Measurements from ENCODE around the gene CXCL11. TPM values are rescaled to one million over a fixed set of nuclear protein-coding genes. Genes with fewer than 3 reads are reported as not detected.
"Not testable (repeated sequence)": the region's sequence is repeated elsewhere in the genome, so short reads cannot be mapped to it uniquely, and the experiment has no call there.

The CXCL11 gene
- 0.32 TPM for total RNA-seq
- long read RNA-seq = 0 reads

GRCh38 chr4:76035799-76036380 lies at the start of gene CXCL11:
Gene CXCL11 (minus strand): TSS chr4:76036070. CDS start chr4:76035987, 83 bp downstream.
- intact Hi-C loops (cut with DNase I) = no loop called here
- DNase-seq (ENCODE audit: low spot score) = no peak

DNA sequence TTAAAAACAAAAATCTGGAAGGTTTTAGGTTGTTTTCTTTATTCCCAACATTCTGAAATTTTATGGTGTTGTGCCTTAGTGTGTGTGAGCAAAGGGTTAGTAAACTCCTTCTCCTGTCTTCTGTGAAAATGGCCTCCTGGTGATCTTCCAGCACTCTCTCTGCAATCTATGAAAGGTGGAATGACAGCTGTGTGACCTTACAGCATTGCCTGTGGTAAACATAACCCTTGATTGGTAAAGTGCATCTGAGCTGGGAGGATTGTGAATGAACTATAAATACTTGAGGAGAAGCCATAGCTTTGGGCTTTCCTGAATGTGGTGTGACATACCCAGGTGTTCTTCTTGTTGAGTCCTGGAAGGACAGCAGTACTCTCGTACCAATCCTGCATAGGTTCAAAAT lies 48.7 kb upstream of the CXCL11 start:
- intact Hi-C loops (cut with DNase I) = no loop called here
- DNase-seq (ENCODE audit: low spot score) = no peak

DNA sequence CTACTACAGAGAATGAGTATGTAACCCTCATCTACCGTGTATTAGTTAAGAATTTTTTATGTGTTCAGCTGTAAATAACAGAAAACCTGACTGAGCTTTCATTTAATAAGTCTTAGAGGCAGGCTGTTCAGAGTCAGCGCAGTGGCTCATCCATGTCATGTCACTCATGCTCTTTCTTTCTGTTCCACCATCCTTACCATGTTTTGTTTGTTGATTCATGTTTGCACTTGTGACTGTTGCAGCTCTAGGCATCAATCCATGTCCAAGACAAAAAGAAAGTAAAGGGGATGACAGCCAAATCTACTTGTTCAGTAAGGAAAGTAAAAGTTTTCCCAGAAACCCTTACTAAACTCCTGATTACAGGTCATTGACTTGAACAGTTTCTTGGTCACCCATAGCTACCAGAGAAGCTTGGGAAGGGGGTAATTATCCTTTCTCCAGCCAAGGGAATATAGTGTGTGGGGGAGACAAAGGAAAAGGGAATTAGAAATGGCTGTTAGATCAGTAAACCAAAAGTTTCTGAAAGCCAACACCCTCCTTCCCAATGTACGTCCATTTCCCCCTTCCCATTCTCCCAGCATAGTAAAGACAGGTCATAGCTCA lies 47.6 kb upstream of the CXCL11 start:
- intact Hi-C loops (cut with DNase I) = no loop called here

DNA sequence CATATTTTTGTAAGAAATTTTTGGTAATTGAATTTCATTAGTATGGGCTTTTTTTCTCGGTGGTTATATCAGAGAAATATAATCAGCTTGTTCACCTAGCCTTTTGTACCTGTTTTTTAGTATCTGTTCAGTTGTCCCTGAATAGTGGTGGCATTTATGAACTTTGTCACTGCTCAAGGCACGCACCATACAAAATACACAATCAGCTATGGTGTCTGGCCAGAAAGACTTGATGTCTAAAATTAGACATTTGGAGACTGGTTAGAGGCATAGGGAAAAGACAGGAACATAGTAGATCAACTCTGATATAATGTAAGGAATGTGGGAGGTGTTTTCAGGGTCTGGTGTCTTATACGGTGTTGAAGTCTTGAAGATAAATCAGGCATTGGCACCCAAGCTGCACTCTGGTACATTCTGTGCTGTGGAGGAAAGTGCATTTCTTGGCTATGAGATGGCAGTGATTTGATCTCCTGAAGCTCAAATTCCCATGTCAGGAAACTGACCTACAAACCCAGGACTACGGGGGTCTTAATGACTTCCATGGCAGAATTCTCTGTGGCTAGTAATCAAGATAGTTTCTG lies 42.3 kb upstream of the CXCL11 start:
- no peak for DNase-seq (ENCODE audit: low spot score)
- intact Hi-C loops (cut with DNase I) = no loop called here

More for the DNA sequence above, 47.6 kb upstream of the CXCL11 start:
- DNase-seq (ENCODE audit: low spot score) = no peak

DNA sequence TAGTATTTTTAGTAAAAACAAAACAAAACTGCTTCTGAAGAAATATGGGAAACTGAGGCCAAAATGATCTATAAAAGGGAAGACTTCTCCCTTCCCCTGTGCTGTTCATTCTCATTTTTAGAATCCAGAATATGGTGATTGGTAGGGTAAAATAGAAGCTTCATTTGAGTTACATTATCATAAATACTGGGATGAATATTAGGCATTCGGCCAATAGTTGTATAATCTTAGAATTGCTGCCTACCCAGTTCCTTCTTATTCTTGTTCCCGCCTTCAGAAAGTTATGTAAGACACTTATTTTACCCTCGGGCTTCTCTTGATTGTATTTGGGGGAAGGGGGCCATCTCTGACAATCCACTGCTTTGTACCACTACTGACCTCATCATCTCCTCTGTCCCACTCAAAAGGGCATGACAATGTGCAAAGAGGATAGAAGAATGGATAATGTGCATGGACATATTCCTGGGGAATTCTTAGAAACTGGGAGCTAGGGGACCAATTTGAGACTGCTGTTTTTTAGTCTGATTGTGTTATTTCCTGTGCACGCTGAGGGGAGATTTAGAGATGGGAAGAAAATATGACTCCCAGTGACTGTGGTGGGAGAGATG lies 39.2 kb upstream of the CXCL11 start:
- intact Hi-C loops (cut with DNase I) = no loop called here
- DNase-seq (ENCODE audit: low spot score) = no peak

DNA sequence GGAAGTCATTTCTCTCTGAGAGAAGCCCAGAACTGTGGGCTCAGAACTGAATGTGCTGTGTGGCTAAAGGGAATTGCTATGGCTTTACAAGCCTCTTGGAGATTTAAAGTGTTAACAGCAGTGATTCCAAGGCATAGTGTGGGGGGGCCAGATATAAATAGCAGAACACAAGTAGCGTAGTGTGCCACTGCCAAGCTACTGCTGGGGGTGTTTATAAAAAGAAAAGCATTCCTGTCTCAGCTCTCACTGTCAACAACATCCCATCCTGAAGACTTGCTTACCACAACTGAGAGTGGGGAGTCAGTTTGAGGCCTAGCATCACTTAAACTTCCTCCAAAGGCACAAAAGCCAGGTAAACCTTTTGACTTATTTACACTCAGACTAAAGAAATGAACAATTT lies 38.6 kb upstream of the CXCL11 start, which contains the start of gene ART3:
TSS of gene ART3 (plus strand) at position 242 of the 400 bp plus-strand sequence. CDS start 1,181 bp downstream, outside the sequence.
- no peak for DNase-seq (ENCODE audit: low spot score)

GRCh38 chr4:76072760-76073159 lies 36.9 kb upstream of the CXCL11 start:
- DNase-seq (ENCODE audit: low spot score) = no peak
- intact Hi-C loops (cut with DNase I) = loop anchor here (1.0 kb wide), 1 partner anchor 15 kb away; no protein-coding TSS in a partner anchor

More for the DNA sequence above, 38.6 kb upstream of the CXCL11 start, which contains the start of gene ART3:
- intact Hi-C loops (cut with DNase I) = no loop called here

- DNase-seq (ENCODE audit: low spot score) = no peak
- intact Hi-C loops (cut with DNase I) = loop anchor here (2.0 kb wide), 1 partner anchor 71 kb away; no protein-coding TSS in a partner anchor
These were observed 31.9 kb upstream of the CXCL11 start for GRCh38 chr4:76067652-76068286.

- DNase-seq (ENCODE audit: low spot score) = no peak
- intact Hi-C loops (cut with DNase I) = loop anchor here (2.0 kb wide), 1 partner anchor 70 kb away; no protein-coding TSS in a partner anchor
These were observed 30.7 kb upstream of the CXCL11 start for GRCh38 chr4:76066546-76066945.

- intact Hi-C loops (cut with DNase I) = no loop called here
- no peak for DNase-seq (ENCODE audit: low spot score)
These were observed 26.1 kb upstream of the CXCL11 start for GRCh38 chr4:76061982-76062381.

GRCh38 chr4:76061421-76061820 lies 25.6 kb upstream of the CXCL11 start:
- intact Hi-C loops (cut with DNase I) = no loop called here
- DNase-seq (ENCODE audit: low spot score) = no peak

- DNase-seq (ENCODE audit: low spot score) = no peak
- intact Hi-C loops (cut with DNase I) = no loop called here
These were observed 24.6 kb upstream of the CXCL11 start for GRCh38 chr4:76060506-76060905.

- no peak for DNase-seq (ENCODE audit: low spot score)
- intact Hi-C loops (cut with DNase I) = no loop called here
These were observed 23.9 kb upstream of the CXCL11 start for GRCh38 chr4:76059750-76060149.

- no peak for DNase-seq (ENCODE audit: low spot score)
- intact Hi-C loops (cut with DNase I) = no loop called here
These were observed 23.1 kb upstream of the CXCL11 start for GRCh38 chr4:76058888-76059426.

- intact Hi-C loops (cut with DNase I) = no loop called here
- no peak for DNase-seq (ENCODE audit: low spot score)
These were observed 22.4 kb upstream of the CXCL11 start for GRCh38 chr4:76058302-76058701.

DNA sequence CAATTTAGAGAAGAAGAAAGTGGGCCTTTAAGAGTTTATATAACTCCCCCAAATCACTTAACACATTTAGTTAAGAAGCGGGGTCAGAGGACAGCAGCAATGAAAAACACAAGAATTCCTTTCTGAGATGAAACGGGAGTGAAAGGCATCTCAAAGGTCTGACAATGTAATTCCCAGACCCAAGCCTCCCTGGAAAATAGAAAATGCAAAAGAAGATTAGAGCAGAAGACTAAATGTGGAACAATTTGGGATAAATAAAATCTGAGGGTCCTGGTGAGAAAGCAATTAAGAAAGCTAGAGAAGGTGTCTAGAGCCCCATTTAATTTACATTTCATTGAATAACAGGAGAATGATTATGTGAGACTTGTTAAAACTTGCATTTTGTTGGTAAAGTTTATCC lies 19.6 kb upstream of the CXCL11 start:
- intact Hi-C loops (cut with DNase I) = no loop called here
- DNase-seq (ENCODE audit: low spot score) = no peak

DNA sequence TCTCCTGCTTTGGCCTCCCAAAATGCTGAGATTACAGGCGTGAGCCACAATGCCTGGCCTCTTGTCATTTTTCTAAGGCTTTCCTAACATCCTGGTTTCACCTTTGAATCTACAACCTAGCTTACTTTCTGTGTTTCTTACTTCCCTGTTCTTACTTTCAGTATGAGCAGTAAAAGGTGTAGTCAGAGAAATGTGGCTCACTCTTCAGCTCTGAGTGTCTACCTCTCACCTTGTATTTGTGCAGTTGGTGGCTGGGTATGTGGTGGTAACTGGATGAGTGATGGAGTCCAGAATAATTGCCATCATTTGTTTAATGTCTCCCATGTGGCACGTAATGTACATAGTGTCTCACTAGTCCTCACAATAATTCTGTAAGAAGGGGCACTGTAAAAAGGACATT lies 19.1 kb upstream of the CXCL11 start:
- DNase-seq (ENCODE audit: low spot score) = no peak
- intact Hi-C loops (cut with DNase I) = no loop called here

DNA sequence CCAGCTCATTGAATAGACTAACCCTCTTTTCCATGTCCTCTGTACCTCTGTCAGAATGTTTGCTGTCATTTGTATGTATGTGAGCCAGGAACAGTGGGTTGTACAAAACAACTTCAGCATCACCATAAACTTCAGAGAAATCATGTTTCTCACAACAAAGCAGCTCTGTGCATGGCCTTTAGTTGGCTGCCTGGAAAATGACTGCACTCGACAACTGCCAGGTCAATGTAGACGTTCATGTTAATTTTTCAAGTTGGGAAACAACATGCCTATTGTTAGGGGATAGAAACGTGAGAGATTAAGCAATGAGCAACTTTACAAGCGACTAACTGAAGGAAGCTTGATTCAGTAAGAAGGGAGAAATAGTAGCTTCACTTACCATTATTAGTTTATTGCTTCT lies 17.9 kb upstream of the CXCL11 start:
- DNase-seq (ENCODE audit: low spot score) = no peak
- intact Hi-C loops (cut with DNase I) = no loop called here

DNA sequence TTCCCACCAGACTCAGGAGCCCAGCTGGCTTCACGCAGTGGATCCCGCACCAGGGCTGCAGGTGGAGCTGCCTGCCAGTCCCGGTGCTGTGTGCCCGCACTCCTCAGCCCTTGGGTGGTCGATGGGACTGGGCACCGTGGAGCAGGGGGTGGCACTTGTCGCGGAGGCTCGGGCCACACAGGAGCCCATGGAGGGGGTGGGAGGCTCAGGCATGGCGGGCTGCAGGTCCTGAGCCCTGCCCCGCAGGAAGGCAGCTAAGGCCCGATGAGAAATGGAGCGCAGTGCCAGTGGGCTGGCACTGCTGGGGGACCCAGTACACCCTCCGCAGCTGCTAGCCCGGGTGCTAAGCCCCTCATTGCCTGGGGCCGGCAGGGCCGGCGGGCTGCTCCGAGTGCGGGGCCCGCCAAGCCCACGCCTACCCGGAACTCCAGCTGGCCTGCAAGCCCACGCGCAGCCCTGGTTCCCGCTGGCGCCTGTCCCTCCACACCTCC lies 14.7 kb upstream of the CXCL11 start:
- DNase-seq (ENCODE audit: low spot score); intact Hi-C loops (cut with DNase I): not testable (repeated sequence)
